OCI-LY7 (cell line): ENCODE measurements around the gene HEXB. TPM values are rescaled to one million over a fixed set of nuclear protein-coding genes. Genes with fewer than 3 reads are reported as not detected.
A peak's percentile ranks its signal among the peaks of the same experiment; 100 is the strongest.

ENCODE experiments used
- BruUV-seq: library from RNA; stranded (reverse); fragments of 400-500 nt; replicated peaks from 2 replicates; lab custom pipeline; 2021; lab: Mats Ljungman, UMichigan
- CTCF ChIA-PET: fragments of 300-600 bp; sonication (Branson Sonifier 250); formaldehyde crosslinking; loops from one replicate; lab custom pipeline; 2022; ENCODE audit warnings: antibody characterized with exemption; ENCODE audit not compliant: unreplicated experiment; lab: Charles Lee
- POLR2A ChIA-PET: fragments of 300-600 bp; sonication (Branson Sonifier 250); formaldehyde crosslinking; loops from one replicate; lab custom pipeline; 2022; ENCODE audit warnings: antibody characterized with exemption; lab: Charles Lee
- DNase-seq: peaks from one replicate; pipeline ENCODE4 v3.0.0-alpha.2; 2015; ENCODE audit warnings: low spot score
- H2AFZ ChIP-seq: fragments of 200-600 bp; sonication (generic), shearing (Covaris generic); 2 replicates; pipeline ENCODE4 v1.6.1; 2014; ENCODE audit warnings: mild to moderate bottlenecking, antibody characterized with exemption, low read length, moderate library complexity
- H3K27ac ChIP-seq: fragments of 200-600 bp; sonication (generic); 2 replicates; pipeline ENCODE4 v1.5.1; 2014; ENCODE audit warnings: mixed run types, low read depth, mild to moderate bottlenecking, moderate library complexity, low read length, inconsistent platforms; ENCODE audit not compliant: poor library complexity, severe bottlenecking
- H3K36me3 ChIP-seq: fragments of 200-600 bp; sonication (generic); 2 replicates; pipeline ENCODE4 v1.6.1; 2014; ENCODE audit warnings: mild to moderate bottlenecking, antibody characterized with exemption, low read length, moderate library complexity, mixed read lengths; ENCODE audit not compliant: insufficient read depth
- H3K4me1 ChIP-seq: fragments of 200-600 bp; sonication (generic); 2 replicates; pipeline ENCODE4 v1.5.1; 2014; ENCODE audit warnings: mild to moderate bottlenecking, low read length; ENCODE audit not compliant: insufficient read depth, poor library complexity, severe bottlenecking
- H3K4me2 ChIP-seq: fragments of 200-600 bp; sonication (generic); 2 replicates; pipeline ENCODE4 v1.6.1; 2014; ENCODE audit warnings: mild to moderate bottlenecking, low read length
- H3K4me3 ChIP-seq: fragments of 200-600 bp; sonication (generic); 2 replicates; pipeline ENCODE4 v1.5.1; 2014; ENCODE audit warnings: mild to moderate bottlenecking, low read depth, low read length; ENCODE audit not compliant: poor library complexity, severe bottlenecking
- H3K79me2 ChIP-seq: fragments of 200-600 bp; sonication (generic); 2 replicates; pipeline ENCODE4 v1.6.1; 2016; ENCODE audit warnings: low read depth, mild to moderate bottlenecking, low read length, moderate library complexity, mixed read lengths; ENCODE audit not compliant: insufficient read depth
- H3K9me2 ChIP-seq: fragments of 200-600 bp; sonication (generic); 2 replicates; pipeline ENCODE4 v1.6.1; 2016; ENCODE audit warnings: mild to moderate bottlenecking, low read length, mixed read lengths; ENCODE audit not compliant: insufficient read depth
- H3K9me3 ChIP-seq: fragments of 200-600 bp; sonication (generic); 2 replicates; pipeline ENCODE4 v1.6.1; 2014; ENCODE audit warnings: mild to moderate bottlenecking, mixed run types, low read length, mixed read lengths
- H4K20me1 ChIP-seq: fragments of 200-600 bp; sonication (generic); 2 replicates; pipeline ENCODE4 v1.6.1; 2014; ENCODE audit warnings: mild to moderate bottlenecking, antibody characterized with exemption, low read length, moderate library complexity, mixed read lengths; ENCODE audit not compliant: insufficient read depth
- CTCF ChIP-seq: fragments of 200-600 bp; sonication (generic); conservative IDR thresholded peaks from 2 replicates; pipeline ENCODE4 v1.5.1; 2014; ENCODE audit warnings: mild to moderate bottlenecking, antibody characterized with exemption, low read length, moderate library complexity, mixed read lengths
- EZH2phosphoT487 ChIP-seq: fragments of 200-600 bp; sonication (generic); IDR thresholded peaks from 2 replicates; pipeline ENCODE4 v1.6.1; 2018; ENCODE audit warnings: low read depth, borderline replicate concordance, mild to moderate bottlenecking, mixed run types, antibody characterized with exemption, low read length, moderate library complexity, mixed read lengths
- intact Hi-C: fragments of 100-400 bp; cut with micrococcal nuclease; formaldehyde crosslinking; loops from one replicate; pipeline ENCODE4 v1.10.0; 2022; ENCODE audit not compliant: unreplicated experiment
- total RNA-seq, 2 experiments: library from RNA; depleted of rRNA in 1 of 2; stranded (reverse); fragments of >200 nt in 1 of 2; shearing (Covaris generic) in 1 of 2; gene quantifications; 2 replicates each; pipeline ENCODE4 v1.2.3, GENCODE V29; 2014 to 2022

Gene HEXB
- total RNA-seq, 2 experiments from 2014 or later = 23.8 to 36.2 TPM

- Histone ChIP-seq H3K27ac (no peak overlapping the region), H3K4me2 (peak overlapping the region; percentile 69), H3K36me3 (peaks cover 63% of the 10 kb centered on the region), H3K4me1 (peaks cover 21% of the 10 kb centered on the region), H2AFZ (no peak overlapping the region), H3K79me2 (peaks cover 69% of the 10 kb centered on the region), H4K20me1 (peaks cover 19% of the 10 kb centered on the region; the same call in 1 of the 2 replicates), H3K4me3 (peak overlapping the region; percentile 96), H3K9me3 (no peaks in the 10 kb centered on the region), H3K9me2 (no peaks in the 10 kb centered on the region)
- POLR2A ChIA-PET = interaction anchor here (0.6 to 1.5 kb wide), 2 partner anchors 26 to 735 kb away, joined by 3 to 7 read pairs; no protein-coding TSS in a partner anchor
- BruUV-seq = no TSS peak
- no peak for TF ChIP-seq CTCF
- TF ChIP-seq EZH2phosphoT487 = no peak
- intact Hi-C loops = loop anchor here (2.0 to 10.0 kb wide), 3 partner anchors 79 to 951 kb away; partner anchors contain the start of genes HEXB and POC5
- CTCF ChIA-PET = no interaction called here
- DNase-seq = no peak
Measured at GRCh38 chr5:74765929-74766328, 80.9 kb downstream of the HEXB start.

GRCh38 chr5:74766418-74766848 lies 81.4 kb downstream of the HEXB start:
- Histone ChIP-seq H3K79me2 (peaks cover 69% of the 10 kb centered on the region), H3K4me2 (peak overlapping the region; percentile 69), H3K27ac (peak overlapping the region; percentile 66), H3K4me3 (peak overlapping the region; percentile 96), H2AFZ (peak overlapping the region; percentile 99), H3K36me3 (peaks cover 63% of the 10 kb centered on the region), H3K9me3 (no peaks in the 10 kb centered on the region), H3K9me2 (no peaks in the 10 kb centered on the region), H3K4me1 (peaks cover 21% of the 10 kb centered on the region), H4K20me1 (peaks cover 18% of the 10 kb centered on the region; the same call in 1 of the 2 replicates)
- TF ChIP-seq CTCF (peak; percentile 72), EZH2phosphoT487 (no peak)
- TSS peak; percentile 84 for BruUV-seq
- intact Hi-C loops = loop anchor here (2.0 to 10.0 kb wide), 3 partner anchors 79 to 950 kb away; partner anchors contain the start of genes HEXB and POC5
- POLR2A ChIA-PET = interaction anchor here (0.8 to 1.5 kb wide), 3 partner anchors 8 to 574 kb away, joined by 3 to 7 read pairs (median 4); no protein-coding TSS in a partner anchor
- CTCF ChIA-PET = no interaction called here
- DNase-seq = peak; percentile 60
